ENCODE results near the gene AUTS2.

The AUTS2 gene

GRCh38 chr7:70298780-70299471 lies 700.7 kb downstream of the AUTS2 start:
- Histone ChIP-seq H3K27ac (ENCODE audit: poor library complexity, severe bottlenecking) (no peak overlapping the region), H3K36me3 (ENCODE audit: low read depth) (no peaks in the 10 kb centered on the region), H3K9me3 (ENCODE audit: severe bottlenecking) (no peaks in the 10 kb centered on the region), H3K4me1 (ENCODE audit: insufficient read depth, poor library complexity, severe bottlenecking) (no peaks in the 10 kb centered on the region), H3K4me3 (ENCODE audit: severe bottlenecking) (no peak overlapping the region), H3K27me3 (ENCODE audit: insufficient read depth, poor library complexity, severe bottlenecking) (no peaks in the 10 kb centered on the region)
- no peak for DNase-seq (ENCODE audit: low spot score)
- ATAC-seq (ENCODE audit: low read depth), result peak; percentile 48; the same call in 1 of the 3 replicates
- TF ChIP-seq CTCF (IDR thresholded peaks at IDR 0.05; ENCODE audit: poor library complexity, severe bottlenecking), result no peak

GRCh38 chr7:70299472-70299807 lies 701.2 kb downstream of the AUTS2 start:
- H3K36me3 ChIP-seq (ENCODE audit: low read depth), result no peaks in the 10 kb centered on the region

GRCh38 chr7:70301673-70302185 lies 703.5 kb downstream of the AUTS2 start:
- no peak for TF ChIP-seq CTCF (IDR thresholded peaks at IDR 0.05; ENCODE audit: poor library complexity, severe bottlenecking)
- no peaks in the 10 kb centered on the region for H3K27me3 ChIP-seq (ENCODE audit: insufficient read depth, poor library complexity, severe bottlenecking)
- no peak for ATAC-seq (ENCODE audit: low read depth)
- no peaks in the 10 kb centered on the region for H3K36me3 ChIP-seq (ENCODE audit: low read depth)
- H3K4me3 ChIP-seq (ENCODE audit: severe bottlenecking), result no peak overlapping the region
- no peaks in the 10 kb centered on the region for H3K4me1 ChIP-seq (ENCODE audit: insufficient read depth, poor library complexity, severe bottlenecking)
- H3K27ac ChIP-seq (ENCODE audit: poor library complexity, severe bottlenecking), result no peak overlapping the region
- H3K9me3 ChIP-seq (ENCODE audit: severe bottlenecking), result no peaks in the 10 kb centered on the region
- no peak for DNase-seq (ENCODE audit: low spot score)

More at GRCh38 chr7:70299472-70299807, 701.2 kb downstream of the AUTS2 start:
- H3K4me3 ChIP-seq (ENCODE audit: severe bottlenecking), result no peak overlapping the region
- ATAC-seq (ENCODE audit: low read depth) (no peak), DNase-seq (ENCODE audit: low spot score) (no peak)
- no peaks in the 10 kb centered on the region for H3K9me3 ChIP-seq (ENCODE audit: severe bottlenecking)
- no peaks in the 10 kb centered on the region for H3K4me1 ChIP-seq (ENCODE audit: insufficient read depth, poor library complexity, severe bottlenecking)
- H3K27ac ChIP-seq (ENCODE audit: poor library complexity, severe bottlenecking), result no peak overlapping the region
- H3K27me3 ChIP-seq (ENCODE audit: insufficient read depth, poor library complexity, severe bottlenecking), result no peaks in the 10 kb centered on the region
- no peak for TF ChIP-seq CTCF (IDR thresholded peaks at IDR 0.05; ENCODE audit: poor library complexity, severe bottlenecking)

GRCh38 chr7:70303309-70303708 lies 705.0 kb downstream of the AUTS2 start:
- Histone ChIP-seq H3K9me3 (ENCODE audit: severe bottlenecking) (no peaks in the 10 kb centered on the region), H3K4me1 (ENCODE audit: insufficient read depth, poor library complexity, severe bottlenecking) (no peaks in the 10 kb centered on the region), H3K27me3 (ENCODE audit: insufficient read depth, poor library complexity, severe bottlenecking) (no peaks in the 10 kb centered on the region), H3K36me3 (ENCODE audit: low read depth) (no peaks in the 10 kb centered on the region), H3K4me3 (ENCODE audit: severe bottlenecking) (no peak overlapping the region), H3K27ac (ENCODE audit: poor library complexity, severe bottlenecking) (no peak overlapping the region)
- DNase-seq (ENCODE audit: low spot score) (no peak), ATAC-seq (ENCODE audit: low read depth) (no peak)
- TF ChIP-seq CTCF (IDR thresholded peaks at IDR 0.05; ENCODE audit: poor library complexity, severe bottlenecking), result no peak

- no peaks in the 10 kb centered on the region for H3K27me3 ChIP-seq (ENCODE audit: insufficient read depth, poor library complexity, severe bottlenecking)
- H3K36me3 ChIP-seq (ENCODE audit: low read depth), result no peaks in the 10 kb centered on the region
- H3K27ac ChIP-seq (ENCODE audit: poor library complexity, severe bottlenecking), result no peak overlapping the region
- H3K4me1 ChIP-seq (ENCODE audit: insufficient read depth, poor library complexity, severe bottlenecking), result no peaks in the 10 kb centered on the region
- no peak for TF ChIP-seq CTCF (IDR thresholded peaks at IDR 0.05; ENCODE audit: poor library complexity, severe bottlenecking)
- H3K9me3 ChIP-seq (ENCODE audit: severe bottlenecking), result no peaks in the 10 kb centered on the region
- ATAC-seq (ENCODE audit: low read depth), result no peak
- no peak for DNase-seq (ENCODE audit: low spot score)
- H3K4me3 ChIP-seq (ENCODE audit: severe bottlenecking), result no peak overlapping the region
Observed at GRCh38 chr7:70303780-70304179, 705.5 kb downstream of the AUTS2 start.
